Ovary (tissue), 10 donors: Measurements from ENCODE around the gene UBE2H. TPM values are rescaled to one million over a fixed set of nuclear protein-coding genes. Genes with fewer than 3 reads are reported as not detected.

ENCODE experiments used
- DNase-seq, 5 donors: peaks; one replicate each; pipeline ENCODE4 v3.0.0-alpha.2; 2019 to 2020
- H3K27ac ChIP-seq, 2 donors: fragments of 200-600 bp; one replicate each; pipeline versions ENCODE4 v1.5.1 to v1.8.0; 2019 to 2022
- H3K27me3 ChIP-seq: fragments of 200-600 bp; one replicate; pipeline ENCODE4 v1.8.0; 2022
- H3K36me3 ChIP-seq: fragments of 200-600 bp; sonication (generic); one replicate; pipeline ENCODE4 v1.5.1; 2019
- H3K4me1 ChIP-seq: one replicate; pipeline ENCODE4 v1.8.1; 2013; ENCODE audit warnings: mild to moderate bottlenecking, moderate library complexity; ENCODE audit not compliant: insufficient read depth
- H3K4me3 ChIP-seq: fragments of 200-600 bp; sonication (generic); one replicate; pipeline ENCODE4 v1.5.1; 2017
- H3K9me3 ChIP-seq, 2 donors: fragments of 200-600 bp in 1 of 2; sonication (generic) in 1 of 2; one replicate each; pipeline versions ENCODE4 v1.5.1 to v1.8.1; 2013 to 2019; ENCODE audit warnings: mild to moderate bottlenecking in 1 of 2, moderate library complexity in 1 of 2
- EP300 ChIP-seq: sonication (generic); formaldehyde crosslinking; IDR thresholded peaks from one replicate; pipeline ENCODE4 v1.6.1; 2017; ENCODE audit warnings: antibody characterized with exemption
- POLR2A ChIP-seq: fragments of 450-650 bp; IDR thresholded peaks from one replicate; pipeline ENCODE4 v1.6.1; 2017; ENCODE audit warnings: antibody characterized with exemption, mild to moderate bottlenecking, moderate library complexity
- WGBS, 3 donors: extraction: QIAGEN DNeasy Blood & Tissue Kit in 1 of 3; methylation state at CpG; one replicate each; pipeline versions ENCODE4 v1.1.5 to v1.1.7; 2013 to 2017; 5-methylcytosine and 5-hydroxymethylcytosine counted together
- intact Hi-C, 4 donors: fragments of 100-400 bp; cut with DNase I; formaldehyde crosslinking; loops; one replicate each; pipeline versions ENCODE4 v1.11.0 to v1.15.1; 2022 to 2023
- long read RNA-seq, 3 donors: library from polyadenylated mRNA in 2 of 3; unstranded in 2 of 3; transcript quantifications; one replicate each; pipeline ENCODE4 v2.0.0 and lab custom pipeline, GENCODE V29; 2021 to 2026
- polyA plus RNA-seq, 2 donors: library from polyadenylated mRNA; stranded (reverse); fragments of 200-250 nt in 1 of 2; fragments of 350-450 nt in 1 of 2; fragmentation: Illumina TruSeq in 1 of 2; extraction: RNeasy Lipid Tissue Mini Kit (QIAGEN cat#74804) in 1 of 2; gene quantifications; one replicate each; pipeline ENCODE4 v1.2.3, GENCODE V29; 2013 to 2014
- total RNA-seq, 7 donors: library from RNA; depleted of rRNA in 2 of 7; stranded (reverse); fragments of >200 nt in 2 of 7; fragmentation: NEBNext Ultra II Directional in 3 of 7; extraction: Animal tissue kit (Norgen Biotek cat#: 25700) in 3 of 7; gene quantifications; one replicate each; pipeline versions ENCODE4 v1.1.0 to v1.2.4, GENCODE V29; 2016 to 2023
- TF ChIP-seq, protein P1 (sequence below), 3 donors: fragments of 450-650 bp in 2 of 3; fragments of 200-600 bp in 1 of 3; IDR thresholded peaks; one replicate each; pipeline versions ENCODE4 v1.5.1 to v1.8.0; 2016 to 2022; ENCODE audit warnings: antibody characterized with exemption in 3 of 3, mild to moderate bottlenecking in 1 of 3
- donor health status: DM: no; HTN: no; CAD: no; lungs with moderate emphysema.
- donor health status: DM: no; HTN: no; CAD: no.
- donor health status: Bipolar disorder and iron deficiency.
- donor health status: DM: yes; HTN: yes; CAD: no.
- donor health status: DM: no; HTN: no; CAD: no.
- donor health status: DM: yes; HTN: yes; CAD: no.

The UBE2H gene
- total RNA-seq (100 to 1,000 TPM in 1 of 7 donors, 10 to 100 TPM in 6; 57.7 to 101 (median 64.7) TPM), polyA plus RNA-seq (100 to 1,000 TPM in 1 of 2 donors, 10 to 100 TPM in 1; 38.1 to 149 TPM)
- long read RNA-seq, donor 1, full-length matches to known transcripts = 8 of 48 reads
- long read RNA-seq, donor 1, partial matches to known transcripts = 2 of 48 reads
- long read RNA-seq, donor 1, other reads (novel, unspliced or antisense) = 38 of 48 reads
- long read RNA-seq, donor 2, full-length matches to known transcripts = 27 of 34 reads
- long read RNA-seq, donor 2, partial matches to known transcripts = 7 of 34 reads
- long read RNA-seq, donor 2, other reads (novel, unspliced or antisense) = 0 of 34 reads
- long read RNA-seq, donor 3, full-length matches to known transcripts = 121 of 142 reads
- long read RNA-seq, donor 3, partial matches to known transcripts = 1 of 142 reads
- long read RNA-seq, donor 3, other reads (novel, unspliced or antisense) = 20 of 142 reads

- intact Hi-C loops = loop anchor here in 1 of 4 donors (2.0 kb wide), 1 partner anchor 122 kb away; no protein-coding TSS in a partner anchor
- H3K9me3 ChIP-seq = no peaks in the 10 kb centered on the region
Measured at GRCh38 chr7:129952653-129953560, at the start of gene UBE2H. TSS of gene UBE2H (minus strand) at chr7:129952960. CDS start at chr7:129952555, 405 bp downstream.

DNA sequence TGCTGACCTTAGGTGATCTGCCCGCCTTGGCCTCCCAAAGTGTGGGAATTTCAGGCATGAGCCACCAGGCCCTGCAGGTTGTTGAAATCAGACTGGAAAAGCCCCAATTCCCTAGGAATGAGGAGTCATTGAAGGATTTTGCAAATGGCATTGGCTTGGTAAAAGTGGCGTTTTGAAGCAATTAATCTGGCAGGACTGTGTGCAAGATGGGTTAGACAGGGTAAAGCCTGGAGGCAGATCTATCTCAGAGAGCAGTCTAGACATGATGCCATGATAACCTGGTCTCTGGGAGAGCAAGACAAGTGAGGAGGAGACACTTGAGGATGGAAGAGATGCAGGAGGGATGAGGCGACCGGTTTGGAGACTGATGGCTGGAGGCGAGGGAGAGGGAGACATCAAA lies 45.7 kb upstream of the UBE2H start:
- H3K27me3 ChIP-seq = no peaks in the 10 kb centered on the region
- no peak overlapping the region for H3K4me3 ChIP-seq
- no peaks in the 10 kb centered on the region for H3K4me1 ChIP-seq
- H3K27ac ChIP-seq = no peak overlapping the region
- WGBS, 3 donors = 88 to 93% (median 92%) methylated on average over 5 of the region's 5 CpGs
- no peak for DNase-seq
- no peaks in the 10 kb centered on the region for H3K9me3 ChIP-seq
- TF ChIP-seq EP300 = no peak
- TF ChIP-seq POLR2A = no peak
- TF ChIP-seq, protein P1, sequence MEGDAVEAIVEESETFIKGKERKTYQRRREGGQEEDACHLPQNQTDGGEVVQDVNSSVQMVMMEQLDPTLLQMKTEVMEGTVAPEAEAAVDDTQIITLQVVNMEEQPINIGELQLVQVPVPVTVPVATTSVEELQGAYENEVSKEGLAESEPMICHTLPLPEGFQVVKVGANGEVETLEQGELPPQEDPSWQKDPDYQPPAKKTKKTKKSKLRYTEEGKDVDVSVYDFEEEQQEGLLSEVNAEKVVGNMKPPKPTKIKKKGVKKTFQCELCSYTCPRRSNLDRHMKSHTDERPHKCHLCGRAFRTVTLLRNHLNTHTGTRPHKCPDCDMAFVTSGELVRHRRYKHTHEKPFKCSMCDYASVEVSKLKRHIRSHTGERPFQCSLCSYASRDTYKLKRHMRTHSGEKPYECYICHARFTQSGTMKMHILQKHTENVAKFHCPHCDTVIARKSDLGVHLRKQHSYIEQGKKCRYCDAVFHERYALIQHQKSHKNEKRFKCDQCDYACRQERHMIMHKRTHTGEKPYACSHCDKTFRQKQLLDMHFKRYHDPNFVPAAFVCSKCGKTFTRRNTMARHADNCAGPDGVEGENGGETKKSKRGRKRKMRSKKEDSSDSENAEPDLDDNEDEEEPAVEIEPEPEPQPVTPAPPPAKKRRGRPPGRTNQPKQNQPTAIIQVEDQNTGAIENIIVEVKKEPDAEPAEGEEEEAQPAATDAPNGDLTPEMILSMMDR (IDR thresholded peaks at IDR 0.05) = no peak
- no peaks in the 10 kb centered on the region for H3K36me3 ChIP-seq
- intact Hi-C loops = no loop called here

More at GRCh38 chr7:129952653-129953560, at the start of gene UBE2H:
- Histone ChIP-seq H3K4me3 (peak within 1 kb of the TSS; percentile 79), H3K36me3 (no peaks in the 10 kb centered on the region), H3K4me1 (peaks cover 4% of the 10 kb centered on the region), H3K27me3 (no peaks in the 10 kb centered on the region), H3K27ac (peak within 1 kb of the TSS; percentile 89 to 97)
- WGBS, 3 donors = 4 to 7% (median 7%) methylated on average over 33 to 58 of the region's 58 CpGs
- peak; percentile 90 to 97 (median 95) for DNase-seq
- TF ChIP-seq POLR2A (peak; percentile 97), EP300 (no peak)
- TF ChIP-seq, protein P1 (IDR thresholded peaks at IDR 0.05) = peak in 2 of 3 donors; percentile 36 to 47

GRCh38 chr7:129997285-129997684 lies 44.5 kb upstream of the UBE2H start:
- DNase-seq = no peak
- Histone ChIP-seq H3K27me3 (no peaks in the 10 kb centered on the region), H3K4me3 (no peak overlapping the region), H3K9me3 (no peaks in the 10 kb centered on the region), H3K36me3 (no peaks in the 10 kb centered on the region), H3K27ac (no peak overlapping the region), H3K4me1 (no peaks in the 10 kb centered on the region)
- intact Hi-C loops = no loop called here
- WGBS, 3 donors = 72 to 76% (median 75%) methylated on average over 5 of the region's 5 CpGs
- TF ChIP-seq EP300 (no peak), POLR2A (no peak)

GRCh38 chr7:129993275-129993674 lies 40.5 kb upstream of the UBE2H start:
- TF ChIP-seq, protein P1 (IDR thresholded peaks at IDR 0.05) = no peak
- no peak for TF ChIP-seq POLR2A
- no peak for TF ChIP-seq EP300
- no peak overlapping the region for H3K4me3 ChIP-seq
- WGBS, 3 donors = 61 to 73% (median 64%) methylated on average over 8 of the region's 8 CpGs
- intact Hi-C loops = no loop called here
- no peak overlapping the region for H3K27ac ChIP-seq
- no peaks in the 10 kb centered on the region for H3K36me3 ChIP-seq
- H3K27me3 ChIP-seq = no peaks in the 10 kb centered on the region
- DNase-seq = no peak
- H3K9me3 ChIP-seq = no peaks in the 10 kb centered on the region
- peaks cover 2% of the 10 kb centered on the region for H3K4me1 ChIP-seq
